GM12875 (cell line): ENCODE measurements around the gene NFATC3.

Source experiments
- H3K4me3 ChIP-seq: one replicate; pipeline ENCODE4 v1.5.1; 2011; ENCODE audit warnings: low read depth, low read length, control low read depth
- CTCF ChIP-seq: IDR thresholded peaks from 2 replicates; pipeline ENCODE4 v1.5.1; 2011; ENCODE audit warnings: low read depth, mild to moderate bottlenecking, control low read depth, inconsistent platforms, low read length, moderate library complexity, borderline replicate concordance; ENCODE audit not compliant: insufficient read depth

NFATC3 gene

GRCh38 chr16:68049449-68049848 is 35.7 kb upstream of the NFATC3 start:
- no peak for TF ChIP-seq CTCF
- H3K4me3 ChIP-seq: no peak overlapping the region

GRCh38 chr16:68055395-68055794 is 29.8 kb upstream of the NFATC3 start:
- TF ChIP-seq CTCF: no peak
- no peak overlapping the region for H3K4me3 ChIP-seq

GRCh38 chr16:68059804-68060203 is 25.4 kb upstream of the NFATC3 start:
- TF ChIP-seq CTCF: no peak
- no peak overlapping the region for H3K4me3 ChIP-seq

GRCh38 chr16:68061396-68061795 is 23.8 kb upstream of the NFATC3 start:
- H3K4me3 ChIP-seq: no peak overlapping the region
- TF ChIP-seq CTCF: no peak

DNA sequence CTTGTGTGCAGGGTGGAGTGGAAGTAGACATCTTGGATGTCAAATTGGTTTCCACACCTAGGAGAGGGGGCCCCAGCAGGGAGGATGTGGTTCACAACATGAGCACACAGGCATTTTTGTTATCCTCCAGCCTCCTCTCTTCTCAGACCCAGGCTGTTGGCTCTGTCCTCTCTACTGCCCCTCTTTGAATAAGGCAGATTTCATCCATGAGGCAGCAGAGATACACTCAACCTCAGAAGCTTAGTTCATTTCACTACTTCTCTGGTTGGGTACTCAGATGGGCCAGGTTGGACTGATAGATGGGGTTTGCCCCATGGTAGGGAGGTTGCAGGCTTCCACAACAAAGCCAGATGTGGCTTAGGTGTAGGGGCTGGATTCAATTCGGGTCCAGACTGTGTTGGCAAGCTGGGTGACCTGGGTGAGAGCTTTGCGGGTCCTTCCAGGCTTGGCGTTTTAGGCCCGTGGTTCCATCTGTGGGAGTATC is 22.2 kb upstream of the NFATC3 start:
- no peak for TF ChIP-seq CTCF

GRCh38 chr16:68064791-68065365 is 20.3 kb upstream of the NFATC3 start:
- peak; percentile 89 for TF ChIP-seq CTCF
- no peak overlapping the region for H3K4me3 ChIP-seq

More for the DNA sequence above, 22.2 kb upstream of the NFATC3 start:
- no peak overlapping the region for H3K4me3 ChIP-seq

DNA sequence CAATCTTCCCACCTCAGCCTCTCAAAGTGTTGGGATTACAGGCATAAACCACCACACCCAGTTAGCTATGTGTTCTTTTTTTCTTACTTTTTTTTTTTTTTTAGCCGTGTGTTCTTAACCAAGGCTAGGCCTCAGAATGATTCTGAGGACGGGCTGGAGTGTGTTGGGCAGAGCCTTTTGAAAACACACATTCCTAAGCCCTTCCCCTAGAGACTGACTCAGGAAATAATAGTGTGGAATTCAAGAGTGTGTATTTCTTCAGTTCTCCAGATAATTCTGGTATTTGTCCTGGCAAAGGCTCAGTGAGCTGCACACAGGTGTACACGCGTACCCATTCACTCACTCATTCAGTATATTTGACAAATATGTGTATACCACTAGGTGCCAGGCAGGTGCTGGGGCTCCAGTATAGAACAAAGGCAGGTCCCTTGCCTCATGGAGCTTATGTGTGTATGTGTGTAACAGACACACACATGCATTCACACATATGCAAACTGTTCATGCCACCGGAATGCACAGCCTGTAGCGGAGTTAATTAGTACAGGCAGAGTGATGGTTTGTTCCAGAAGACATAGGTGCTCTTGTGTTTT is 19.4 kb upstream of the NFATC3 start:
- no peak for TF ChIP-seq CTCF

More for the DNA sequence above, 19.4 kb upstream of the NFATC3 start:
- H3K4me3 ChIP-seq: no peak overlapping the region
